ENCODE results near the gene PRAMEF20. TPM values are rescaled to one million over a fixed set of nuclear protein-coding genes. Genes with fewer than 3 reads are reported as not detected.
"Not testable (repeated sequence)": the region's sequence is repeated elsewhere in the genome, so short reads cannot be mapped to it uniquely, and the experiment has no call there.

The PRAMEF20 gene
- total RNA-seq, 2 experiments from 2014 or later, result not detected

- H3K27me3 Mint-ChIP-seq; H3K36me3 Mint-ChIP-seq; H3K4me1 Mint-ChIP-seq (ENCODE audit: low read depth); POLR2A ChIA-PET; H3K4me3 Mint-ChIP-seq; intact Hi-C loops (cut with micrococcal nuclease); CTCF ChIA-PET; H3K27ac Mint-ChIP-seq; DNase-seq; H3K9me3 Mint-ChIP-seq: not testable (repeated sequence)
These were observed 23.6 kb downstream of the PRAMEF20 start for GRCh38 chr1:13433694-13434358.

DNA sequence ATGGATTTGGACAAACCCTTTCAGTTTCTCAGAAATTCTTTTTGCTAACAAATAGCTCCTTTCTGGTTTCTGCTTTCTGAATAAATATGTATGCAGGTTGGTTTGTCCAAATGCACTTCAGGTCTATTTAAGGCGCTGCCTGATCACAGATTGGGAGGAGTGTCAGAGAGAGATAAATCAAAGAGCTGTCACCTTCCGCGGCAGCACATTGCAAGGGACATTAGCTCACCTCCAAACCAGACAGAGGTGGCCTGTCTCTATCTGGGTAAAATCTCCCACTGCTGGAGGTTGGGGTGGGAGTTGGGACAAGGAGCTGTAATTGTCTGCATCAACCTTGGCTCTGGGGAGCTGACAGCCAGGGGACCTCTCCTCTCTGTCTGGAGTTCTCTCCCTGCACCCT lies 25.2 kb downstream of the PRAMEF20 start:
- intact Hi-C loops (cut with micrococcal nuclease), result no loop called here
- Mint-ChIP-seq H3K4me3 (no peak overlapping the region), H3K9me3 (no peaks in the 10 kb centered on the region), H3K36me3 (no peaks in the 10 kb centered on the region), H3K27me3 (no peaks in the 10 kb centered on the region), H3K4me1 (ENCODE audit: low read depth) (no peaks in the 10 kb centered on the region), H3K27ac (no peak overlapping the region)
- CTCF ChIA-PET, result no interaction called here
- no peak for DNase-seq
- POLR2A ChIA-PET, result no interaction called here

DNA sequence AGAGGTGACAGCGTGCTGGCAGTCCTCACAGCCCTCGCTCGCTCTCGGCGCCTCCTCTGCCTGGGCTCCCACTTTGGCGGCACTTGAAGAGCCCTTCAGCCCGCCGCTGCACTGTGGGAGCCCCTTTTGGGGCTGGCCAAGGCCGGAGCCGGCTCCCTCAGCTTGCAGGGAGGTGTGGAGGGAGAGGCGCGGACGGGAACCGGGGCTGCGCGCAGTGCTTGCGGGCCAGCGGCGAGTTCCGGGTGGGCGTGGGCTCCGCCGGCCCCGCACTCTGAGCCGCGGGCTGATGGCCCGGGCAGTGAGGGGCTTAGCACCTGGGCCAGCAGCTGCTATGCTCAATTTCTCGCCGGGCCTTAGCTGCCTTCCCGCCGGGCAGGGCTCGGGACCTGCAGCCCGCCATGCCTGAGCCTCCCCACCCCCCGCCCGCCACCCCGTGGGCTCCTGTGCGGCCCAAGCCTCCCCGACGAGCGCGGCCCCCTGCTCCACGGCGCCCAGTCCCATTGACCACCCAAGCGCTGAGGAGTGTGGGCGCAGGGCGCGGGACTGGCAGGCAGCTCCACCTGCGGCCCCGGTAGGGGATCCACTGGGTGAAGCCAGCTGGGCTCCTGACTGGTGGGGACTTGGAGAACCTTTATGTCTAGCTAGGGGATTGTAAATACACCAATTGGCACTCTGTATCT lies 29.0 kb downstream of the PRAMEF20 start:
- H3K4me3 Mint-ChIP-seq; H3K4me1 Mint-ChIP-seq (ENCODE audit: low read depth); H3K27ac Mint-ChIP-seq; H3K9me3 Mint-ChIP-seq; POLR2A ChIA-PET; H3K27me3 Mint-ChIP-seq; CTCF ChIA-PET; DNase-seq; intact Hi-C loops (cut with micrococcal nuclease); H3K36me3 Mint-ChIP-seq: not testable (repeated sequence)

- Mint-ChIP-seq H3K27ac (no peak overlapping the region), H3K27me3 (peaks cover 2% of the 10 kb centered on the region), H3K4me1 (ENCODE audit: low read depth) (no peaks in the 10 kb centered on the region), H3K9me3 (no peaks in the 10 kb centered on the region), H3K36me3 (no peaks in the 10 kb centered on the region), H3K4me3 (no peak overlapping the region)
- intact Hi-C loops (cut with micrococcal nuclease), result no loop called here
- no peak for DNase-seq
- ChIA-PET CTCF (no interaction called here), POLR2A (no interaction called here)
These were observed 33.2 kb downstream of the PRAMEF20 start for GRCh38 chr1:13443335-13443979.

DNA sequence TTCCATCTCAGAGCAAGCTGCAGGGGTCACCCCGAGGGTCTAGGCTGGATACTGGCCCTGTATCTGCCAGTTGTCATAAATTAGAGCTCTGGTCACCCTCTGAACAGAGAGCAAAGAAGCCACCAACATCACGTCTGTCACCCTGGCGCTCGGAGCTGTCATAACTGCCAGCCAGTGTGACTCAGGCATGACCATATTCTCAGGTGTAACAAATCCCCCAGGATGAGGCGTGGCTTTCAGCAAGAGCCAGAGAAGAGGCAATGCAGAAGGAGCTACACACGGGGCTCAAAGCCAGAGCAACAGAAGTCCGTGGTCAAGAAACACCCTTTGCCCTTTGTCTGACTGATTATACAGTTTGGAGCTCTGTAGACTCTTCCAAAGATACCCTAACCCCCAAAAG lies 40.0 kb downstream of the PRAMEF20 start:
- DNase-seq, result no peak
- intact Hi-C loops (cut with micrococcal nuclease), result no loop called here
- Mint-ChIP-seq H3K9me3 (no peaks in the 10 kb centered on the region), H3K27me3 (peaks cover 2% of the 10 kb centered on the region), H3K4me1 (ENCODE audit: low read depth) (no peaks in the 10 kb centered on the region), H3K36me3 (no peaks in the 10 kb centered on the region), H3K27ac (no peak overlapping the region), H3K4me3 (no peak overlapping the region)
- ChIA-PET POLR2A (no interaction called here), CTCF (no interaction called here)

DNA sequence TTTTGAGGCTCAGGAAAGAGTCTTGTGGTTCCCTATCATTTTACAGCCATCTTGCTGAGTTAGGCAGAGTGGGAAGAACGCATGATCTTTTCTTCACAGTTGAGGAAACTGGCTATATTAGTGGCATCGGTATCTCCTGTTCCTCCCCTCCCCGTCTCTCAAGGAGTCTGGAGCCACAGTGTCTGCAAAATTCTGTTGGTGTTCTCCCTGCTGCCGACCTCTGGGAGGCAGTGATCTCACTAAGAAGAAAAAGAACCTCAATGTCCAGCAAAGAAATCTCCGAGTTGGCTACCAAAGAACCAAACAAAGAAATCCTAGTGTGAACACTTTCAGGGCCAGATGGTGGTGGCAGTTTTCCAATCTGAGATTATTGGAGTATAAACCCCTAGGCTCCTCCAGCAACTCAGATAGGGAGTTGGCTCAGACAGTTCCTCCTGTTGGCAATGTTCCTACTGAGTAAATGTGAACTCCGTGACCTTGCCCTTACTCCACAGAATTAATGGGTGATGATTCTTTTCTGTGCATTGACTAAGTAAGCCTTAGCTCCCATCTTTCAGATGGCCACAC lies 41.2 kb downstream of the PRAMEF20 start:
- peaks cover 5% of the 10 kb centered on the region for H3K27me3 Mint-ChIP-seq
- H3K4me3 Mint-ChIP-seq, result no peak overlapping the region
- no peaks in the 10 kb centered on the region for H3K4me1 Mint-ChIP-seq (ENCODE audit: low read depth)
- no peak overlapping the region for H3K27ac Mint-ChIP-seq
- ChIA-PET CTCF (interaction anchor here (1.0 kb wide), 1 partner anchor 222 kb away, joined by 3 read pairs; no protein-coding TSS in a partner anchor), POLR2A (no interaction called here)
- intact Hi-C loops (cut with micrococcal nuclease), result no loop called here
- DNase-seq, result no peak
- H3K36me3 Mint-ChIP-seq, result no peaks in the 10 kb centered on the region
- no peaks in the 10 kb centered on the region for H3K9me3 Mint-ChIP-seq

- Mint-ChIP-seq H3K27ac (no peak overlapping the region), H3K9me3 (no peaks in the 10 kb centered on the region), H3K4me3 (no peak overlapping the region), H3K36me3 (no peaks in the 10 kb centered on the region), H3K4me1 (ENCODE audit: low read depth) (no peaks in the 10 kb centered on the region), H3K27me3 (peaks cover 5% of the 10 kb centered on the region)
- ChIA-PET CTCF (no interaction called here), POLR2A (no interaction called here)
- no peak for DNase-seq
- intact Hi-C loops (cut with micrococcal nuclease), result no loop called here
These were observed 46.8 kb downstream of the PRAMEF20 start for GRCh38 chr1:13456904-13457532.

GRCh38 chr1:13461977-13462376 lies 51.7 kb downstream of the PRAMEF20 start:
- no peaks in the 10 kb centered on the region for H3K4me1 Mint-ChIP-seq (ENCODE audit: low read depth)
- CTCF ChIA-PET, result no interaction called here
- no peak overlapping the region for H3K4me3 Mint-ChIP-seq
- no peak for DNase-seq
- H3K27ac Mint-ChIP-seq, result no peak overlapping the region
- H3K9me3 Mint-ChIP-seq, result no peaks in the 10 kb centered on the region
- H3K27me3 Mint-ChIP-seq, result no peaks in the 10 kb centered on the region
- no peaks in the 10 kb centered on the region for H3K36me3 Mint-ChIP-seq
- POLR2A ChIA-PET, result no interaction called here
- intact Hi-C loops (cut with micrococcal nuclease), result no loop called here

GRCh38 chr1:13462682-13463081 lies 52.4 kb downstream of the PRAMEF20 start:
- POLR2A ChIA-PET, result no interaction called here
- intact Hi-C loops (cut with micrococcal nuclease), result no loop called here
- no peak for DNase-seq
- H3K27me3 Mint-ChIP-seq, result no peaks in the 10 kb centered on the region
- H3K9me3 Mint-ChIP-seq, result no peaks in the 10 kb centered on the region
- no peak overlapping the region for H3K27ac Mint-ChIP-seq
- no peaks in the 10 kb centered on the region for H3K36me3 Mint-ChIP-seq
- CTCF ChIA-PET, result no interaction called here
- no peak overlapping the region for H3K4me3 Mint-ChIP-seq
- no peaks in the 10 kb centered on the region for H3K4me1 Mint-ChIP-seq (ENCODE audit: low read depth)

DNA sequence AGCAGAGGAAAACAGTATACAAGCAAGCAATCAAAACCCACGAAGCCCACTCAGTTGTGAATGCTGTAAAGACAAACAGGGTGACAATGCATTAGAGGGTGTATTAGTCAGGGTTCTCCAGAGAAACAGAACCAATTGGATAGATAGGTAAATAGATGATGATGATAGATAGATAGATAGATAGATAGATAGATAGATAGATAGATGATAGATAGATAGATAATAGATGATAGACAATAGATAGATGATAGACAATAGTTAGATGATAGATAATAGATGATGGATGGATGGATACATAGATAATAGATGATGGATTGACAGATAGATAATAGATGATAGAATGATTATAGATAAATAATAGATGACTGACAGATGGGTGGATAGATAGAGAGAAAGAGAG lies 55.3 kb downstream of the PRAMEF20 start:
- no peaks in the 10 kb centered on the region for H3K36me3 Mint-ChIP-seq
- no peak overlapping the region for H3K4me3 Mint-ChIP-seq
- ChIA-PET POLR2A (no interaction called here), CTCF (no interaction called here)
- no peaks in the 10 kb centered on the region for H3K4me1 Mint-ChIP-seq (ENCODE audit: low read depth)
- DNase-seq, result no peak
- H3K27me3 Mint-ChIP-seq, result peaks cover 2% of the 10 kb centered on the region
- no peak overlapping the region for H3K27ac Mint-ChIP-seq
- no peaks in the 10 kb centered on the region for H3K9me3 Mint-ChIP-seq
- intact Hi-C loops (cut with micrococcal nuclease), result no loop called here

DNA sequence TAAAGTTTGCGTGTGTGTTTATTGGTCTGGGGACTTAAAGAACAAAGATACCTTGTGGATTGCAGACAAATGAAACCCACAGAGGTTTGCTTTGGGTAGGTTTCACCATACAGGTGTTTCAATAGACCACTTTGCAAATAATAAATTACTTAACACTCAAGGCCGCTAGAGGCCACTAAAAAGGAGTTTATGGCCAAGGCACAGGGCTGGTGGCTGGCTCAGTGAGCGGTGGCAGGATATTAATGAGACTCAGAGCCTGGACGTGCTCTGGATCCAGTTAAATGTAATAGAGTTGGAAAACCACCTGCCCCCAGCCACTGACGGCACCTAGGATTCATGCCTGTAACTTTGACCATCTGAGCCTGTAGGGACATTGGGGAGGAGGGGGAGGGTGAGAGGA lies 59.1 kb downstream of the PRAMEF20 start:
- POLR2A ChIA-PET, result no interaction called here
- intact Hi-C loops (cut with micrococcal nuclease), result no loop called here
- H3K4me1 Mint-ChIP-seq (ENCODE audit: low read depth), result no peaks in the 10 kb centered on the region
- no peak overlapping the region for H3K4me3 Mint-ChIP-seq
- no peak for DNase-seq
- no peak overlapping the region for H3K27ac Mint-ChIP-seq
- peaks cover 2% of the 10 kb centered on the region for H3K27me3 Mint-ChIP-seq
- H3K36me3 Mint-ChIP-seq, result no peaks in the 10 kb centered on the region
- no peaks in the 10 kb centered on the region for H3K9me3 Mint-ChIP-seq
- CTCF ChIA-PET, result no interaction called here
